Measurements from ENCODE around the gene PLIN5. TPM values are rescaled to one million over a fixed set of nuclear protein-coding genes. Genes with fewer than 3 reads are reported as not detected.
"Not testable (repeated sequence)": the region's sequence is repeated elsewhere in the genome, so short reads cannot be mapped to it uniquely, and the experiment has no call there.

PLIN5 gene
- total RNA-seq, 1 donor from 2014 or later, result 25.1 TPM

DNA sequence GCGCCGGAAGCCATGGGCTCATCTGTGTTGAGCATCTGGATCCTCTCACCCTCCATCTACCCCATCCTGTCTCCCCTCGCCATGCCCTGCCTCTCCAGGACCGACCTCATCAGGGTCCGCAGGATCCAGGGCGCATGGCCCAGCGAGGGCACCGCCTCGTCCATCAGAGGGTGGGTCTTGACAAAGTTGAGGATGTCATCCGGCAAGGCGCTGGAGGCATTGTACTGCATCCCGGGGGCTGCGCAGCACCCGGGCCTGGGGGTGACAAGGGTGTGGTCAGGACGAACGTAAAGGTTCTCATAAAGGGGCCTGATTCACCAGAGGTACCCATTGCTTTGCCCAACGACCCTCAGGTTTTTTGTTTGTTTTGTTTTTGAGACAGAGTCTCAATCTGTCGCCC is 15.0 kb upstream of the PLIN5 start:
- intact Hi-C loops (cut with DNase I), result no loop called here
- DNase-seq (ENCODE audit: low spot score), result no peak

DNA sequence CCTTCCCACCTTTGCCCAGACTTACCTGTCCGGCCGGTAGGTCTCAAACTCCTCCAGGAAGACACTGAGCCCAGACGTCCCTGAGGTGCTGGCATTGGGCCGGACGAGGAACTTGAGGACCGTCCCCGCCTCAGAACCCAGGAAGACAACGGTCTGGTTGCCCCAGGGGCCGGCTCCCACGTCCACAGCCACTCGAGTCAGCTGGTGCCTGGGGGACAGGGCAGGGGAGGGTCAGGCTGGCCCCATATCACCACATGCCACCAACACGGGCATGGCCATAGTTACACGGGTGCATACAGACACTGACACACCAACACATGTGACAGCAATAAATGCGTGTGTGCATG is 13.2 kb upstream of the PLIN5 start:
- intact Hi-C loops (cut with DNase I), result no loop called here
- no peak for DNase-seq (ENCODE audit: low spot score)

DNA sequence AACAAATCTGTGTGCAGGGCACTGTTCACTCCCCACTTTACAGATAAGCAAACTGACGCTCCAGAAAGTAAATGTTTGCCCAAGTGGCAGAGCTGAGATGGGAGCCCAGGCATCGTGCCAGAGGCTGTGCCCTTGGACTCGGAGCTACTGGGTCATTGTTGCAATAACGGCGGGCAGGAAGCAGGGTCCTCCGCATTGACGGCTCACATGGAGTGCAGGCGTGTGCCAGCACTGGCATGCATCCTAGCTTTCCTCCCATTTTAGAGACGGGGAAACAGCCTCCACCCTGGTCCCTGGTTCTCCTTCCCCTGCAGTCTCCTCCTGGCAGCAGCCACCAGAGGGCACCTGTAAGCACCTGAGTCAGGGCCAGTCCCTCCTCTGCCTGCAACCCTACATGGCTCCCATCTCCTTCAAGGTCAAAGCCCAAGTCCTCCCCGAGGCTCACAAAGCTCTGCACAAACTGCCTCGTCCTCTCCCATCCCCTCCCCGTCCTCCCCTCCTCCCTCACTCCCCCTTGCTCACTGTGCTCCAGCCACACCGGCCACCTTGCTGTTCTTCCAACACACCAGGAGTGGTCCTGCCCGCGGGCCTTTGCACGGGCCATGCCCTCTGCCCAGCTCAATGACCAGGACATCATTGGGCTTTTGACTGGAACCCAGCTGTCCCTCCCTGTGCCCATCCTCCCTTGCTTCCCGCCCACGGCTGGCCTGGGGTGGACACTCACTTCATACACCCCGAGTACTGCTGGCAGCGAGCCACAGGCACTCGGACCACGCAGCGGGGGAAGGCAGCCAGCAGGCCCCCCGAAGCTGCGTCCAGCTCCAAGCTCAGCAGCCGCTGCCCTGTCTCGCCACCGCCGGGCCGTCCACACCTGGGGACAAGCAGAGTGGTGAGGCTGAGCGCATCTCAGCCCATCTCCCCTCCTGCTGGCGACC is 12.5 kb upstream of the PLIN5 start:
- intact Hi-C loops (cut with DNase I), result no loop called here
- DNase-seq (ENCODE audit: low spot score), result no peak

DNA sequence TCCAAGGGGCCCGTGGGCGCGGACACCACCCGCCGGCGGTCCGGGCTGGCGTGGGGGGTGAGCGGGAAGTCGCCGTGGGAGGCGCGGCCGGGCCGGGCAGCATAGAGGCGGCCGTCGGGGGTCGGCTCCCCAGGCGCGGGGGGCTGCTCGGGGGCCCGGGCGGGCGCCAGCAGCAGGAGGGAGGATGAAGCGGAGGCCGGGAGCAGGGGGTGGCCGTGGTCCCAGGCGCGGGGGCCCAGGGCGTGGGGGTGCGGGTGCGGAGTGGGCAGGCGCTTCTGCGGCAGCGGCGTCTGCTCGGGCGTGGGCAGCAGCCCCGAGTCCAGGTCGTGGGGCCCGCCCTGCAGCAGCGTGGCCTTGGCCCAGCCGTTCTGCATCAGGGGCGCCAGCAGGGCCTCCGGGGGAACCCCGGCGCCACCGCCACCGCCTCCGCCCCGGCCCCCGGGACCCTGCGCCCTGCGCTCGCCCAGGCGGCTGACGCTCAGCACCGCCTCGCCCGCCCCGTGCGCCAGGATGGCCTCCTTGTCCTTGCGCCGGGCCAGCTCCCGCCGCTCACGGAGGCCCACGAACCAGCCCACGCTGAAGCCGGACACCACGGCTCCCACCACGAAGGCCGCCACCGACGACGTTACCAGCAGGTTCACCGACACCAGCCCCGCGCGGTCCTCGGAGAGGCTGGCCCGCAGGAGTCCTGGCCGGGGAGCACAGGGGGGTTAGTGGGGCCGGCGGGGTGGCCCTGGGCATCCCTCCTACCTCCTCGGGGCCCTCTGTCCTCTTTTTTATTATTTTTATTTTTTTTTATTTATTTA is 9.0 kb upstream of the PLIN5 start:
- no peak for DNase-seq (ENCODE audit: low spot score)
- intact Hi-C loops (cut with DNase I), result no loop called here

DNA sequence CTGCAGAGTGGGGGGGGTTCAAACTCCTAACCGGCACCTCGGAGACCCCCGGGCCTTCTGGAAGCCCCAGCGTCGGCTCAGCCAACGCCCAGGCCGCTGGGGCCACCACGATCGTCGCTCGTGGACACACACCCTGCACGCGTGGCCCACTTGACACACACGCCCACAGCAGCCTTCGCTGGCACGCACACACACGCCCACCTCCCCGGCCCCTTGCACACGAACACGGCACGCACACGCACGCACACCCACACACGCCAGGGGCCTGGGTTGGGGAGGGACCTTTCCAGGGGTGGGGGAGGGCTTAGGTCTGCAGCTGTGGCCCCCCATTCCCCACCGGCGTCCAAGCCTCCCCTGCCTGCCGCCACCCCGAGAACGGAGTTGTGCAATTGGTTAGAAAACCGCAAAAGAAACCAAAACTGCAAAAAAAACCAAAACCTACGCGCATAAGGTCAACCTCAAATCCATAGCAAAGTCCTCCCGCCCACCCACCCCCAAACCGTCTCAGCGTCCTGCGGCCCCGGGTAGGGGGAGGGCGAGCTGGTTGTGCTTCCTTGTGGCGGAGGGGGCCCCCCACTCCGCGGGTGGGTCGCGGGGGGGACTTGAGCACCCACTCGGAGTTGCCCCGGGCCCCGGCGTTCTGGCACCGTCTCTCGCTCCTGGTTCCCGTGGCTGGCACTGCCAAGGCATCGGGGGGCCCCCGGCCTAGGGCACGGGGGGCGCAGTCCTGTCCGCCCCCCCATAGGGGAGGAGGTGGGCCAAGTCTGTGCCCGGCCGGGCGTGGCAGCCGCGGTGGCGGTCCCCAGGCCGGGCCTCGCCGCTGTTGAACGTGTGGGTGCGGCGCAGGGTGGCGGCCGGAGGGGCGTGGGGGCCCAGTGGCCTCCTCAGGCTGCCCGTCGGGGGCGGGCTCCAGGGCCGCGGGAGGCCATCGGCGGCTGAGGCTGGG is 8.1 kb upstream of the PLIN5 start:
- DNase-seq (ENCODE audit: low spot score), result no peak
- intact Hi-C loops (cut with DNase I), result no loop called here

DNA sequence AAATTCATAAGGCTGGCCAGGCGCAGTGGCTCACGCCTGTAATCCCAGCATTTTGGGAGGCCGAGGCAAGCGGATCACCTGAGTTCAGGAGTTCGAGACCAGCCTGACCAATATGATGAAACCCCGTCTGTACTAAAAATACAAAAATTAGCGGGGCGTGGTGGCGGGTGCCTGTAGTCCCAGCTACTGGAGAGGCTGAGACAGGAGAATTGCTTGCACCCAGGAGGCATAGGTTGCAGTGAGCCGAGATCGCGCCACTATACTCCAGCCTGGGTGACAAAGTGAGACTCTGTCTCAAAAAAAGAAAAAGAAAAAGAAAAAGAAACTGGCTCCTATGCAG is 6.8 kb upstream of the PLIN5 start:
- DNase-seq (ENCODE audit: low spot score); intact Hi-C loops (cut with DNase I): not testable (repeated sequence)

DNA sequence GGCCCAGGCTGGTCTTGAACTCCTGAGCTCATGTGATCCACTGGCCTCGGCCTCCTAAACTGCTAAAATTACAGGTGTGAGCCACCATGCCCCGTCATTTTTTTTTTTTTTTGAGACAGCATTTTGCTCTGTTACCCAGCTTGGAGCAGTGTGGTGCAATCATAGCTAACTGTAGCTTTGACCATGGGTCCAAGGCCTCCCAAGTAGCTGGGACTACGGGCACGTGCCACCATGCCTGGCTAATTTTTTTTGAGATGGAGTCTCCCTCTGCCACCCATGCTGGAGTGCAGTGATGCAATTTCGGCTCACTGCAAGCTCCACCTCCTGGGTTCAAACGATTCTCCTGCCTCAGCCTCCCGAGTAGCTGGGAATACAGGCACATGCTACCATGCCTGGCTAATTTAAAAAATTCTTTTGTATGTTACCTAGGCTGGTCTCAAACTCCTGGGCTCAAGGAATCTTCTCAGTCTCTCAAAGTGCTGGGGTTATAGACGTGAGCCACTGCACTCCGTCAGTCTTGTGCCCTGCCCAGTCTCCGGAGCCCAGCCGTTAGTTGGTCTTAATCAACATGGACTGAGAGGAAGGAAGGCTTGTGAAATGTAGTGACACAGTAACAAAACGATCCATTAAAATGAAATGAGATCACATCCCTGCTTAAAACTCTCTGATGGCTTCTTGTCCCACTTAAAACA is 6.2 kb upstream of the PLIN5 start:
- intact Hi-C loops (cut with DNase I), result no loop called here
- no peak for DNase-seq (ENCODE audit: low spot score)

DNA sequence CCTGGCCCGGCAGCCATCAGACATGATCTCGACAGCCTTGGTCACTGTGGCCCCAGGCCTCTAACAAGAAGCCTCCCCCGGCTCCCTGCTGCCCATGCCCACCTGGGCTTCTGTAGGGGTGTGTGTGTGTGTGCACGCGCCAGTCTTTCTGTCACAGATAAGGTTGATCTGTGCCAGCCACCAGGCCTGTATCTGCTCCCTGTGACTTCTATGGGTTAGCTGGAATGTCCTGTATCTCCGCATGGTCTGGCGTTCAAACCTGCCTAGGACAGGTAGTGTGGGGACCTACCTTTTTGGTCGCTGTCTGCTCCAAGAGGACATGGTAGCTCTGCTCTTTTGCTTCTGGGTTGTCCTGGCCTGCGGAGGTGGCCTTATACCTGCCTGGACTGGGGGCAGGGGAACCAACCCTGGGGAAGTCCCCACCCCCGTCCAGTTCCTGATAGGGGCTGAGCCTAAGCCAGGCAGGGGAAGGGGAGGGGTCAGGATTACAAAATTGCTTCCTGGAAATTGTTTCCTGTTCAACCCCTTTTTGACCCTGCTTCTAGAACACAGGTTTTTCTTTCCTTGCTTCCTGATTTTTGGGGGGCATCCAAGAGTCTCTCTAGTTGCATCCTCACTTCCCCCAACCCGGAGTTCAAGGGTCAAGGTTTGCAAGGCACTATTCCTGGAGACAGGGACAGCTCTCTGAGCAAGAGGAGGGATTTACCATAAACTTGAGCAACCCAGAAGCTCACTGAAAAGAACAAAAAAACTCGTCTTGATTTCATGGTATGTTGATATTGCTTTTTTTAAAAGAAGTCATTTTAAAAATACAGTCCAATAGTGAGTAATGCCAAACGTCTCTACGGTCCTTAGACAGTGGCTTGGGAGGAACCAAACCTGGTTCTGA is 4.9 kb upstream of the PLIN5 start, which contains the start of gene LRG1:
Gene LRG1 (minus strand): TSS at position 344 of the 889 bp plus-strand sequence. CDS start 23 bp downstream, at position 321.
- intact Hi-C loops (cut with DNase I), result no loop called here
- peak; percentile 93 for DNase-seq (ENCODE audit: low spot score)

DNA sequence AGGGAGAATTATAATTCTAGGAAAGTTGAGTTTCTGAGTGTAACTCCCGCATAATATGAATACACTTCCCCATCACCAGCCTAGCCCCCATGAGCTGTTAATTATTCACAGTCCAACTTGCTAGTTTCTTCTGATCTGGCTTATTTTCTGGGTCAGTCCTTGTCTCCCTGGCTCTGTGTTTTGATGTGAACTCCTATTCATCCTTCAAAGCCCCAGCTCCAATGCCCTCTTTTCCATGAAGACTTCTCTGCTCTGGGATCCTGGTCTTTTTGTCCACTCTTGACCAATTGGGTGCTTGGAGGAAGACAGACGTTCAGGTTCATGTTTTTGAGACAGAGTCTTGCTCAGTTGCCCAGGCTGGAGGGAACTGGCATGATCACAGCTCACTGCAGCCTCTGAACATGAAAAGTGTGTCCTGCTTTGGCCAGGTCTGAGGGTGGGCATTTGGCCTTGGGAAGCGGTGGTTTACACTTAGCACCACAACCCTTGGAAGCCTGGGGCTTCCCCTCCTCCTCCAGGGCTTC is 4.2 kb upstream of the PLIN5 start:
- intact Hi-C loops (cut with DNase I), result no loop called here
- DNase-seq (ENCODE audit: low spot score), result no peak

DNA sequence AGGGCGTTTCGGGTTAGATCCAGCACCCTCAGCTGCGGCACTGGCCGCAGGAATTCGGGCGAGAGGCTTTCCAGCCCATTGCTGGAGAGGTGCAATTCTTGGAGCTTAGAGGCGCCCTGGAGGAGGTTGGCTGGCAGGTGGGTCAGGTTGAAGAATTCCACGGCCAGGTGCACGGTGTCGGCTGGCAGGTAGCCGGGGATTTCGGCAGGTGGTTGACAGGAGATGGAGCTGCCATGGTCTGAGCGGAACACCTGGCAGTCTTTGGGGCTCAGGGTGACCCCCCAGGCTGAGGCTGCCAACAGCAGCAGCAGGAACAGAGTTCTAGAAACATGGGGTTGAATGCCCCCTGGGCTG is 3.6 kb upstream of the PLIN5 start:
- DNase-seq (ENCODE audit: low spot score), result no peak
- intact Hi-C loops (cut with DNase I), result no loop called here

DNA sequence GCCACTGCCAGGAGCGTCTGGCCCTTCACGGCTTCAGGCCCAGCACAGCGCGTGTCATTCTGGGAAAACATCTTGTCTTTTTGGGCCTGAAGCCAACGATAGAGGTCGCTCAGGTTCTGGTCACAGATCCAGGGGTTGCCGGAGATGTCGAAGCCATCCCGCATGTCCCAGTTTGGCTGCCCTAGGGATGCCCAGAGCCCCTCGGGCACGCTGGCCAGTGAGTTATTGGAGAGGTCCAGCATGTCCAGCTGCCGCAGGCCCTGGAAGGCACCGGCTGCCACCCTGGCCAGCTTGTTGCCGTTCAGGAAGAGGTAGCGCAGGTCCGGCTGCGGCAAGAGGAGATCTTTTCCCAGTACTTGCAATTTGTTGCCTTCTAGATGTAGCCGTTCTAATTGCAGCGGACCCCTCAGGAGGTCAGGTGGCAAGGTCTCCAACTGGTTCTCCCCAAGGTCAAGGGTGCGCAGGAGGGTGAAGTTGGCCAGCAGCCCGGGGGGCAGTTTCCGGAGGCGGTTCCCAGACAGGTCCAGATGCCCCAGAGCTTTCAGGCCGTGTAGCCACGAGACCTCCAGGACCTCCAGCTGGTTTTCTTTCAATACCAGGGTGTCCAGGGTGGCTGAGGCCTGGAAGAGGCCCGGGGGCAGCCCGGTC is 3.1 kb upstream of the PLIN5 start:
- intact Hi-C loops (cut with DNase I), result no loop called here
- no peak for DNase-seq (ENCODE audit: low spot score)

DNA sequence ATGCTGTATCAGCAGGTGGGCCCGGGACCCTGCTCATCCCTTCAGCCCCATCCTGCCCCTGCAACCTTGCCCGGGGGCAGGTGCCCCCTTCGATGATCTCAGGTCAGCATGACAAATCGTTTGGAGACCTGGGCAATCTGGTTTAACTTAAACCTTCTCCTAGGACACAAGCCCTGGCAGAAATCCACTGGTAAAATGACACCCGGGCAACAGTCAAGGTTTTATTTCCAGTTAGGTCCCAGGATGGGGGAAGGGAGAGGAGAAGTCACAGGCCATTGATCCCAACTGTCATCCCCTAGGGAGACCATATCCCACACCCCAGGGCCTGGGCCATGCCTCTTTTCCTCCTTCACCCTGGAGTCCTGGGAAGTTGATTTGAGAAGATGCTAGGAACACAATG is 1.8 kb upstream of the PLIN5 start:
- DNase-seq (ENCODE audit: low spot score), result no peak
- intact Hi-C loops (cut with DNase I), result no loop called here

DNA sequence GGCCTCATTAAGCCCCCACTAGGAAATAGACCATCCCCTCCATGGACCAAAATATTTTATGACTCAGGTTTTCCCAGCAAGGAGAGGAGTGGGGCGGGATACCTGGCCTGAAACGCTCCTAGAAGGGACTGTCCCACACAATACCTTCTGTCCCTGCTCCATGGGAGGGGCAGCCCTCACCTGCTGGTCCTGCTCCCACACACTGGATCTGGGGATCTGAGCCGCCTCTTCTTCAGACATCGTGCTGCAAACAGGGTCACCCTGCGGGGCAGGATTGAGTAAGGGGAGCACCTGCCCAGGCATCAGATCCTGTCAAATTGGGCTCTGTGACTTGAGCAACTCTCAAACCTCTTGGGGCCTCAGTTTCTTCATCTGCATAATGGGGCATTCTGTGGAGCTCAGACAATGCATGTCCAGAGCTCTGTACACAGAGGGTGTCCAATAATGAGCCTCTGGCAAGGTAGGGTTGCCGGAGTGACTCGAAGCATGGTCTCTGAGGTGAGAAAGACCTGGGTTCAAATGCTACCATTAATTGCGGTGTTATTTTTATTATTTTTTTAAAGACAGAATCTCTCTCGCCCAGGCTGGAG is 1.1 kb downstream of the PLIN5 start:
- intact Hi-C loops (cut with DNase I), result no loop called here
- DNase-seq (ENCODE audit: low spot score), result no peak

DNA sequence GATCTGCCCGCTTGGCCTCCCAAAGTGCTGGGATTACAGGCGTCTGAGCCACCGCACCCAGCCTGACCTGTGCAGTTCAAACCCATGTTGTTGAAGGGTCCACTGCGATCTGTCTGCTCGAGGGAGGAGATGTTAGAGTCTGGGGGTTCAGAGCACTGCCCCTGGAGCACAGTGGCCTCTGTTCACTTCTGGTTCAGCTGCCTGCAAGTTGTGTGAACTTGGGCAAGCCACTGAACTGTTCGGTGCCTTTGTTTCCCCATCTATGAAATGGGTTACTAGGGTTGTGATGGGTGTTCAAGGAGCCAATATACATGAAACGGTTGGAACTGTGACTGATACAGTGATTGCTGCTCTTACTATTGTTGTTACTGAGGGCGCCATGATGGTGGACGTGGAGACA is 1.7 kb downstream of the PLIN5 start:
- intact Hi-C loops (cut with DNase I), result no loop called here
- no peak for DNase-seq (ENCODE audit: low spot score)

DNA sequence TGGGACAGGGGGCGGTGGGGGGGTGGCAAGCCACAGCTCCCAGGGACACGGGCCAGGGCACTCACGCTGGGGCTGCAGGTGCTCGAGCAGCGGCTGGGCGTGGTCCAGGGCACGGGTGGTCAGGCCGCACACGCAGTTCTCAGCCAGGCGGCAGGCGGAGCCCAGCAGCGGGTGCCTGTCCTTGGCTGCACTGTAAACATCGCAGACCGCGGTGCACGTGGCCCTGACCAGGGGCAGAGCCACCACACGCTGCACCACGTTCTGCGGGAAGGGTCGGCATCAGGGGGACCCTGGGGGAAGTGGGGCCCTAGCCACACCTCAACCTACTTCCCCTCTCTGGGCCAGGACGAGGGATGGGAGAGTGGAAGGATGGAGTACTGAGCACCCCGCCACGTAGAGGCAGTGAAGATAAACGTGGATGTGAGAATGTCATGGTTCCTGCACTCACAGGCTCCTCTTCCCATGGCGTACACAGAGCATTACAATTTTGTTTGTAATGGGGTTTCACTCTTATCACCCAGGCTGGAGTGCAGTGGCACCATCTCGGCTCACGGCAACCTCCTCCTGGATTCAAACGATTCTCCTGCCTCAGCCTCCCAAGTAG is 3.4 kb downstream of the PLIN5 start:
- DNase-seq (ENCODE audit: low spot score), result no peak
- intact Hi-C loops (cut with DNase I), result no loop called here

DNA sequence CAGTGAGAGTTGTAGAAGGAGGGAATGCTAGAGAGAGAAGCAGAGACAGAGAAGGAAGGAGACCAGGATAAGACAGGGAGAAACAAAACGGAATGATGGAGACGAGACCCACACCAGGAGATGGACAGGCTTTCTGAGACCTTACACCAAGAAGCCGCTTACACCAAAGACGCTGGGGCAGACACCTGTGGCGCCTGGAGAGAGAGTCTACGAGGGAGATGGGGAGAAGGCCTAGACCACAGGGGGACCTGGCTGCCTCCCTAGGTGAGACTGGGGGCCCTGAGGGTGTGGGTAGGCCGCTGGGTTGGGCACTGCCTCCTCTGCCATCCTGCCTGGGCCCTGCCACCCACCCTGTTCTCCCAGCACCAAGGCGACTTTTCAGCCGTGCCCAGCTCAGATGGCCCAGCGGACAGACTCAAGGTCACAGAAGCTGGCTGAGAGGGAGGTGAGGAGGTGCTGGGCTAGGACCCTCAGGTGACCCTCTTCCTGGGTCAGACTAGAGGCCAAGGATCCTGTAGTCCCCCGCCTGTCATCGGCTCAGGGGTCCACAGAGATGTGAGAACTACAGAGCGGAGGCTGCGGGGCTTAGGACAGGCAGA is 5.0 kb downstream of the PLIN5 start:
- intact Hi-C loops (cut with DNase I), result loop anchor here (5.0 kb wide), 1 partner anchor 263 kb away; no protein-coding TSS in a partner anchor
- no peak for DNase-seq (ENCODE audit: low spot score)

All from cardiac septum (tissue), 1 donor.